ENCODE results near the gene MRGPRX4. TPM values are rescaled to one million over a fixed set of nuclear protein-coding genes. Genes with fewer than 3 reads are reported as not detected.

MRGPRX4 gene
- polyA plus RNA-seq, 1 donor from 2014 or later = not detected

DNA sequence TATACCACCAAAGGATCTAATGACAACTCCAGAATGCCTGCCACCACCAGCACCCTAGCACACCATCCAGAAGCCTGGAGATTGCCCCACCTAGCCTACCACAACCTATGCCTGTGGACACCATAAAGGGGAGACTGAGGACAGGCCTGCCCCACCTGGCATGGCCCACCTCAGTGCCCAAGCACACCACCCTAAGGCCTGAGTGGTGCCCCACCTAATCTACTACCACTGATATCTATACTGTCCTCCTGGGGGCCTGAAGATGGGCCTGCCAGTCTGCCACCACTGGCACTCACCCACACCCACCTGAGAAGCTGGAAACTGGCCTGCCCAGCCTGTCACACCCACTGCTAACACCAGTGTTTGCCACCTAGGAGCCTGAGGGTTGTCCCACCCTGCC, 32.1 kb downstream of the MRGPRX4 start:
- Histone ChIP-seq H3K9me2 (ENCODE audit: insufficient read depth, low read length) (no peaks in the 10 kb centered on the region), H2AFZ (ENCODE audit: low read depth, low read length) (no peak overlapping the region), H3K27me3 (ENCODE audit: insufficient read depth, low read depth, low read length) (no peaks in the 10 kb centered on the region)

DNA sequence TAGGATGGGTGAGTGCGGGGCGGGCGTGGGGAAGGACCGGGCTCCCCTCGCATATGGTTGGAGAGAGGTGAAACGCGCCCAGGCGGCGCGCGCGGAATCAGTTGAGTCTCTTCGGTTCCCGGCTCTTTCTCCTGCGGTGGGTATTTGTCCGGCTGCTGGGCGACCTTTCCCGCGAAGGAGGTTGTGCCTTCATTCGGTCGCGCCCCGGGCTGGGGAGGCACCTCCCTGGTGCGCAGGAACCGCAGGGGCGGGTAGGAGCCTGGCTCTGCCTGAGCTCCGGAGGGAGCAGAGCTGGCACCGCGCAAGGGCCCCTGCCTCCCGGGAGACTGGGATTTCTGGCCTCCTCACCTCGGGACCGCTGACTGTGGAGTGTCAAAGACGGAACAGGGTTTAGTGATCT, 36.4 kb downstream of the MRGPRX4 start:
- no peaks in the 10 kb centered on the region for H3K36me3 ChIP-seq (ENCODE audit: insufficient read depth, low read length)
- no peaks in the 10 kb centered on the region for H3K9me2 ChIP-seq (ENCODE audit: insufficient read depth, low read length)
- no peak overlapping the region for H3K4me3 ChIP-seq (ENCODE audit: low read length)
- no peak overlapping the region for H3K27ac ChIP-seq (ENCODE audit: low read length)
- no peak overlapping the region for H2AFZ ChIP-seq (ENCODE audit: low read depth, low read length)
- no peaks in the 10 kb centered on the region for H4K20me1 ChIP-seq (ENCODE audit: insufficient read depth)
- H3K27me3 ChIP-seq (ENCODE audit: insufficient read depth, low read depth, low read length) = no peaks in the 10 kb centered on the region
- no peaks in the 10 kb centered on the region for H3K9me3 ChIP-seq (ENCODE audit: low read length)
- no peaks in the 10 kb centered on the region for H3K79me2 ChIP-seq (replicated peaks; ENCODE audit: insufficient read depth, low read length)
- H3K4me2 ChIP-seq (ENCODE audit: low read length) = no peak overlapping the region
- H3K9ac ChIP-seq (ENCODE audit: low read length) = no peak overlapping the region
- H3F3A ChIP-seq (ENCODE audit: insufficient read depth, low read length, poor library complexity, severe bottlenecking) = no peaks in the 10 kb centered on the region
- TF ChIP-seq RAD21 (conservative IDR thresholded peaks at IDR 0.05) = no peak
- no peak for TF ChIP-seq TAF1 (IDR thresholded peaks at IDR 0.05; ENCODE audit: low read depth)
- TF ChIP-seq POLR2AphosphoS5 (IDR thresholded peaks at IDR 0.05) = no peak
- TF ChIP-seq MXI1 (conservative IDR thresholded peaks at IDR 0.05; ENCODE audit: poor library complexity, severe bottlenecking) = no peak
- TF ChIP-seq, protein P1, sequence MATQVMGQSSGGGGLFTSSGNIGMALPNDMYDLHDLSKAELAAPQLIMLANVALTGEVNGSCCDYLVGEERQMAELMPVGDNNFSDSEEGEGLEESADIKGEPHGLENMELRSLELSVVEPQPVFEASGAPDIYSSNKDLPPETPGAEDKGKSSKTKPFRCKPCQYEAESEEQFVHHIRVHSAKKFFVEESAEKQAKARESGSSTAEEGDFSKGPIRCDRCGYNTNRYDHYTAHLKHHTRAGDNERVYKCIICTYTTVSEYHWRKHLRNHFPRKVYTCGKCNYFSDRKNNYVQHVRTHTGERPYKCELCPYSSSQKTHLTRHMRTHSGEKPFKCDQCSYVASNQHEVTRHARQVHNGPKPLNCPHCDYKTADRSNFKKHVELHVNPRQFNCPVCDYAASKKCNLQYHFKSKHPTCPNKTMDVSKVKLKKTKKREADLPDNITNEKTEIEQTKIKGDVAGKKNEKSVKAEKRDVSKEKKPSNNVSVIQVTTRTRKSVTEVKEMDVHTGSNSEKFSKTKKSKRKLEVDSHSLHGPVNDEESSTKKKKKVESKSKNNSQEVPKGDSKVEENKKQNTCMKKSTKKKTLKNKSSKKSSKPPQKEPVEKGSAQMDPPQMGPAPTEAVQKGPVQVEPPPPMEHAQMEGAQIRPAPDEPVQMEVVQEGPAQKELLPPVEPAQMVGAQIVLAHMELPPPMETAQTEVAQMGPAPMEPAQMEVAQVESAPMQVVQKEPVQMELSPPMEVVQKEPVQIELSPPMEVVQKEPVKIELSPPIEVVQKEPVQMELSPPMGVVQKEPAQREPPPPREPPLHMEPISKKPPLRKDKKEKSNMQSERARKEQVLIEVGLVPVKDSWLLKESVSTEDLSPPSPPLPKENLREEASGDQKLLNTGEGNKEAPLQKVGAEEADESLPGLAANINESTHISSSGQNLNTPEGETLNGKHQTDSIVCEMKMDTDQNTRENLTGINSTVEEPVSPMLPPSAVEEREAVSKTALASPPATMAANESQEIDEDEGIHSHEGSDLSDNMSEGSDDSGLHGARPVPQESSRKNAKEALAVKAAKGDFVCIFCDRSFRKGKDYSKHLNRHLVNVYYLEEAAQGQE (IDR thresholded peaks at IDR 0.05; ENCODE audit: borderline replicate concordance) = no peak

More for the DNA sequence above, 32.1 kb downstream of the MRGPRX4 start:
- no peaks in the 10 kb centered on the region for H3K9me3 ChIP-seq (ENCODE audit: low read length)
- H3K79me2 ChIP-seq (replicated peaks; ENCODE audit: insufficient read depth, low read length) = no peaks in the 10 kb centered on the region
- no peak overlapping the region for H3K9ac ChIP-seq (ENCODE audit: low read length)
- H3F3A ChIP-seq (ENCODE audit: insufficient read depth, low read length, poor library complexity, severe bottlenecking) = no peaks in the 10 kb centered on the region
- H3K4me2 ChIP-seq (ENCODE audit: low read length) = no peak overlapping the region
- H4K20me1 ChIP-seq (ENCODE audit: insufficient read depth) = no peaks in the 10 kb centered on the region
- H3K36me3 ChIP-seq (ENCODE audit: insufficient read depth, low read length) = no peaks in the 10 kb centered on the region
- H3K27ac ChIP-seq (ENCODE audit: low read length) = no peak overlapping the region
- H3K4me3 ChIP-seq (ENCODE audit: low read length) = no peak overlapping the region
- TF ChIP-seq POLR2AphosphoS5 (IDR thresholded peaks at IDR 0.05) = no peak

DNA sequence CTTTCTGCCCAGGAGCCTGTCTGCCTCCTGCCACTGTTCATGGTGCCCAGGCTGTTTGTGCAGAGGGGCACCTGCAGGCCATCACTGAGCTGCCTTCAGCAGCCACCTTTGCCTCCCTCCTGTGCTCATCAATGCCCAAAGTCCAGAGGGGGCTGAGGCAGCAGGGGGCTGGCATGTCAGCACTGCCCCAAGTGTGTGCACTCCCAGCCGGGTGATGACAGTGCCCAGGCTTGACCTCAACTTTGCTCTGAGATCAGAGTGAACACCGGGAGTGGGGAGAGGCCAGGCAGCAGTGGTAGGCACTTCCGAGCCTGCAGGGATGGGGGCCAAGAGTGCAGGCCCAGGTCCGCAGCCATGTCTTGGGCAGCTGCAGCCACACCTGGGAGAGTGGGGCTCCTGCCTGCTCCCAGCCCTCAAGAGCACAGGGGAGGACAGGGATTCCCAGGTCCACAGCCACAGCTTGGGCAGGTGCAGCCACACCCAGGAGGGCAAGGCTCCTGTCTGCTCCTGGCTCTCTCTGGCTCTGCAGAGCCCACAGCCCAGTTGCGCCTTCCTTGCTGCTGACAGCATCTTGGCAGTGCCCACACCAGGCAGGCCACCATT, 48.7 kb downstream of the MRGPRX4 start:
- H3K27ac ChIP-seq (ENCODE audit: low read length) = no peak overlapping the region
- no peaks in the 10 kb centered on the region for H4K20me1 ChIP-seq (ENCODE audit: insufficient read depth)
- TF ChIP-seq, protein P2, sequence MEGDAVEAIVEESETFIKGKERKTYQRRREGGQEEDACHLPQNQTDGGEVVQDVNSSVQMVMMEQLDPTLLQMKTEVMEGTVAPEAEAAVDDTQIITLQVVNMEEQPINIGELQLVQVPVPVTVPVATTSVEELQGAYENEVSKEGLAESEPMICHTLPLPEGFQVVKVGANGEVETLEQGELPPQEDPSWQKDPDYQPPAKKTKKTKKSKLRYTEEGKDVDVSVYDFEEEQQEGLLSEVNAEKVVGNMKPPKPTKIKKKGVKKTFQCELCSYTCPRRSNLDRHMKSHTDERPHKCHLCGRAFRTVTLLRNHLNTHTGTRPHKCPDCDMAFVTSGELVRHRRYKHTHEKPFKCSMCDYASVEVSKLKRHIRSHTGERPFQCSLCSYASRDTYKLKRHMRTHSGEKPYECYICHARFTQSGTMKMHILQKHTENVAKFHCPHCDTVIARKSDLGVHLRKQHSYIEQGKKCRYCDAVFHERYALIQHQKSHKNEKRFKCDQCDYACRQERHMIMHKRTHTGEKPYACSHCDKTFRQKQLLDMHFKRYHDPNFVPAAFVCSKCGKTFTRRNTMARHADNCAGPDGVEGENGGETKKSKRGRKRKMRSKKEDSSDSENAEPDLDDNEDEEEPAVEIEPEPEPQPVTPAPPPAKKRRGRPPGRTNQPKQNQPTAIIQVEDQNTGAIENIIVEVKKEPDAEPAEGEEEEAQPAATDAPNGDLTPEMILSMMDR (IDR thresholded peaks at IDR 0.05; ENCODE audit: poor library complexity, severe bottlenecking) = no peak
- TF ChIP-seq EP300 (conservative IDR thresholded peaks at IDR 0.05; ENCODE audit: poor library complexity, severe bottlenecking) (no peak), EZH2 (IDR thresholded peaks at IDR 0.05; ENCODE audit: borderline replicate concordance, insufficient read depth, low read length, poor library complexity, severe bottlenecking) (no peak), RAD21 (conservative IDR thresholded peaks at IDR 0.05) (no peak), POLR2AphosphoS5 (IDR thresholded peaks at IDR 0.05) (no peak), MXI1 (conservative IDR thresholded peaks at IDR 0.05; ENCODE audit: poor library complexity, severe bottlenecking) (no peak), SMC3 (conservative IDR thresholded peaks at IDR 0.05; ENCODE audit: poor library complexity) (no peak), TAF1 (IDR thresholded peaks at IDR 0.05; ENCODE audit: low read depth) (no peak)
- TF ChIP-seq, protein P1 (IDR thresholded peaks at IDR 0.05; ENCODE audit: borderline replicate concordance) = no peak
- no peaks in the 10 kb centered on the region for H3K9me3 ChIP-seq (ENCODE audit: low read length)
- no peaks in the 10 kb centered on the region for H3K36me3 ChIP-seq (ENCODE audit: insufficient read depth, low read length)
- no peak overlapping the region for H3K4me3 ChIP-seq (ENCODE audit: low read length)
- H3K27me3 ChIP-seq (ENCODE audit: insufficient read depth, low read depth, low read length) = no peaks in the 10 kb centered on the region
- no peaks in the 10 kb centered on the region for H3K9me2 ChIP-seq (ENCODE audit: insufficient read depth, low read length)
- no peak overlapping the region for H3K9ac ChIP-seq (ENCODE audit: low read length)
- no peaks in the 10 kb centered on the region for H3K79me2 ChIP-seq (replicated peaks; ENCODE audit: insufficient read depth, low read length)
- no peaks in the 10 kb centered on the region for H3F3A ChIP-seq (ENCODE audit: insufficient read depth, low read length, poor library complexity, severe bottlenecking)
- H2AFZ ChIP-seq (ENCODE audit: low read depth, low read length) = no peak overlapping the region
- H3K4me2 ChIP-seq (ENCODE audit: low read length) = no peak overlapping the region
